GM12891 (cell line): ENCODE results near the gene PDZD2.
"Not testable (repeated sequence)": the region's sequence is repeated elsewhere in the genome, so short reads cannot be mapped to it uniquely, and the experiment has no call there.

ENCODE experiments used
- DNase-seq: peaks from one replicate; pipeline ENCODE4 v3.0.0; 2011; ENCODE audit warnings: low spot score; ENCODE audit not compliant: insufficient read length
- FAIRE-seq: peaks from 2 replicates; lab custom pipeline; 2011; peaks lifted over from hg19 to GRCh38; lab: Jason Lieb, UNC
- PAX5 ChIP-seq: IDR thresholded peaks from 2 replicates; pipeline ENCODE4 v1.6.1; 2011; ENCODE audit warnings: low read length, moderate library complexity, mild to moderate bottlenecking; ENCODE audit not compliant: insufficient read depth, severe bottlenecking
- POLR2A ChIP-seq: IDR thresholded peaks from 2 replicates; pipeline ENCODE4 v1.6.1; 2011; ENCODE audit warnings: low read depth, low read length, control low read depth
- POLR2AphosphoS5 ChIP-seq: IDR thresholded peaks from 2 replicates; pipeline ENCODE4 v1.6.1; 2011; ENCODE audit warnings: low read depth, low read length, control low read depth
- POU2F2 ChIP-seq: IDR thresholded peaks from 2 replicates; pipeline ENCODE4 v1.6.1; 2011; ENCODE audit warnings: low read depth, mild to moderate bottlenecking, control low read depth, low read length, moderate library complexity
- SPI1 ChIP-seq: IDR thresholded peaks from 2 replicates; pipeline ENCODE4 v1.6.1; 2011; ENCODE audit warnings: low read depth, low read length, control low read depth
- TAF1 ChIP-seq: IDR thresholded peaks from 2 replicates; pipeline ENCODE4 v1.6.1; 2011; ENCODE audit warnings: low read depth, low read length, control low read depth

PDZD2 gene

GRCh38 chr5:31725996-31726395 lies 87.1 kb downstream of the PDZD2 start:
- TF ChIP-seq POU2F2 (no peak), POLR2A (no peak), TAF1 (no peak), SPI1 (no peak), PAX5 (no peak), POLR2AphosphoS5 (no peak)
- DNase-seq, result no peak
- FAIRE-seq, result no peak

GRCh38 chr5:31726952-31727351 lies 88.0 kb downstream of the PDZD2 start:
- no peak for DNase-seq
- TF ChIP-seq SPI1, result no peak
- TF ChIP-seq POLR2AphosphoS5, result no peak
- no peak for TF ChIP-seq TAF1
- TF ChIP-seq PAX5, result no peak
- TF ChIP-seq POLR2A, result no peak
- no peak for TF ChIP-seq POU2F2
- FAIRE-seq, result no peak

DNA sequence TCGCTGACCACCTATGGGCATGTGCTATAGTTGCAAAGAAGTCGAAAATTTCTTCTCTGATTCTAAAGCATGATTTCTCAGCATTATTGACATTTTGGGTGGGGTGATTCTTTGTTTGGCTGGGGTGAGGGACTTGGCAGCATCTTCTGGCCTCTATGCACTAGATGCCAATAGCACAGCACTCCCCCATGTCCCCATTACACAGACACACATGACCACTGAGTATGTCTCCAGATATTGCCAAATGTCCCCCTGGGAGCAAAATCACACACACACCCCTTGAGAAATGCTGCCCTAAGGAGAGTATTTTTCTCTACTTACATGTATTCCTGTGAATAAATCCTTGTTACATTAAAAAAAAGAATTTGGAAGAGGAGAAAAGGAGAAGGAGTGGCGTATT lies 89.1 kb downstream of the PDZD2 start:
- FAIRE-seq, result no peak
- TF ChIP-seq POLR2A (no peak), POU2F2 (no peak), POLR2AphosphoS5 (no peak), TAF1 (no peak)

GRCh38 chr5:31728806-31729205 lies 89.9 kb downstream of the PDZD2 start:
- not testable (repeated sequence) for FAIRE-seq, DNase-seq

More for the DNA sequence above, 89.1 kb downstream of the PDZD2 start:
- no peak for DNase-seq

- FAIRE-seq, result no peak
- DNase-seq, result no peak
- TF ChIP-seq POU2F2 (no peak), POLR2A (no peak), PAX5 (no peak), SPI1 (no peak), TAF1 (no peak), POLR2AphosphoS5 (no peak)
Measured at GRCh38 chr5:31730139-31730538, 91.2 kb downstream of the PDZD2 start.

DNA sequence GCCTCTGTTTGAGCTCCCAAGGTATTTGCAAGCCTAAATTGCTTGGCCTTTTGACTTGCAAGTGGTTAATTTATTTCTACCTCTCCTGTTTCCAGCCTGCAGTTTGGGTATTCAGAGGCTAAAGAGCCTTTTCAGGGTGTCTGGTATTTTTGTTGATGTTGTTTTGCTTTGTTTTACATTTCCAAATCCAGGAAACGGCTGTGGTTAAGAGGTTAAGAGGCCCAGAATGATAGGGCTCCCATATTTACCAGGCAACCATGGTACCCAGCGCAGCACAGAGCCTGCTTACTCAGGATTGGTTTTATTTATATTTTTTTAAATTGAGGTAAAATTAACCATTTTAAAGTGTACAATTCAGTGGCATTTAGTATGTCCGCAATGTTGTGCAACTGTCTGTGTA lies 92.1 kb downstream of the PDZD2 start:
- DNase-seq (no peak), FAIRE-seq (no peak)
- TF ChIP-seq SPI1, result no peak
- TF ChIP-seq POLR2A, result no peak
- TF ChIP-seq POU2F2, result no peak
- no peak for TF ChIP-seq TAF1
- no peak for TF ChIP-seq POLR2AphosphoS5
- TF ChIP-seq PAX5, result no peak

- FAIRE-seq (no peak), DNase-seq (no peak)
- TF ChIP-seq TAF1 (no peak), POU2F2 (no peak), POLR2AphosphoS5 (no peak), POLR2A (no peak), PAX5 (no peak), SPI1 (no peak)
Measured at GRCh38 chr5:31731710-31732301, 92.9 kb downstream of the PDZD2 start.

- DNase-seq, FAIRE-seq: not testable (repeated sequence)
Measured at GRCh38 chr5:31732821-31733220, 93.9 kb downstream of the PDZD2 start.

GRCh38 chr5:31733371-31733770 lies 94.4 kb downstream of the PDZD2 start:
- FAIRE-seq (no peak), DNase-seq (no peak)
- TF ChIP-seq SPI1 (no peak), TAF1 (no peak), POU2F2 (no peak), POLR2AphosphoS5 (no peak), PAX5 (no peak), POLR2A (no peak)

DNA sequence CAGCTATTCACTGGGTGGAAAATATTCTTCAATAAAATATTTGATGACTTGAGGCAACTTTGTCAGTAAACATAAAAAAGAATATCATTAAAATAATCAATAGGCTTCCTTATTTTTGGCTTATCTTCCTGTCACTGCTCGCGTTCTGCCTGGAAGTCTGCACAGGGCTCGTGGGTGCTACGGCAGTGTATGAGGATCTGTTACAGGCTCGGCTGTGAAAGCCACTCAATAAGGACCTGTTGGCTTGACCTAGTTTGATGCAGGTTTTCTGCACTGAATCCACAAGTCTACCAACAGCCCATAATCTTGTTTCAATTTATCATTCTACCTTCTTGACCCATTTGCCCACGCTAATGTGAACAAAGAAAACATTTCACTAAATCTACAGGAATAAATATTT lies 97.2 kb downstream of the PDZD2 start:
- FAIRE-seq, result no peak
- TF ChIP-seq PAX5 (no peak), TAF1 (no peak), POLR2A (no peak), POU2F2 (no peak), SPI1 (no peak), POLR2AphosphoS5 (no peak)
- no peak for DNase-seq

DNA sequence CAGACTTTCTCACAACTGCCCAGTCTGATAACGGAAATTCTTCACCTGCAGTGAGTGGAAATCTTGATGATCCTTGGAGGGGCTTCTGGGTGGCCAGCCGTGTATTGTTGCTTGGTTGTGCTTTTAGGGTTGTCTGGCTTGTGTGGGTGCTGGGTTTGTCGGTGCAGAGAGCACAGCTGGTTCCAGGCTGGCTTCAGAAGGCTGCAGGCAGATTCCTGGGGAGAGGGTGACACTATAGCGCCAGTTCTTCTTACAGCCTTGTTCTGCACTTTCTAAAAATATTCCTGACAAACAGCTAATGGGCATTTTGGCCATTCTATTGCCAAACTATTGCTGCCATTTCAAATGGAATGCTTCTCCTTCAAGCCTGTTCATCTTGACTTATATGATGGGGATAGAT lies 99.3 kb downstream of the PDZD2 start:
- FAIRE-seq (no peak), DNase-seq (no peak)
- TF ChIP-seq PAX5, result no peak
- no peak for TF ChIP-seq POLR2AphosphoS5
- TF ChIP-seq TAF1, result no peak
- no peak for TF ChIP-seq POLR2A
- no peak for TF ChIP-seq POU2F2
- TF ChIP-seq SPI1, result no peak
